HG02885 (cell line): ENCODE results near the gene PTMA.
"Not testable (repeated sequence)": the region's sequence is repeated elsewhere in the genome, so short reads cannot be mapped to it uniquely, and the experiment has no call there.

ENCODE experiments used
- ATAC-seq: cut with Tn5 transposase; IDR thresholded peaks from one replicate; pipeline ENCODE4 v1.9.1; 2021; ENCODE audit warnings: mild to moderate bottlenecking; ENCODE audit not compliant: unreplicated experiment, poor library complexity

The PTMA gene

DNA sequence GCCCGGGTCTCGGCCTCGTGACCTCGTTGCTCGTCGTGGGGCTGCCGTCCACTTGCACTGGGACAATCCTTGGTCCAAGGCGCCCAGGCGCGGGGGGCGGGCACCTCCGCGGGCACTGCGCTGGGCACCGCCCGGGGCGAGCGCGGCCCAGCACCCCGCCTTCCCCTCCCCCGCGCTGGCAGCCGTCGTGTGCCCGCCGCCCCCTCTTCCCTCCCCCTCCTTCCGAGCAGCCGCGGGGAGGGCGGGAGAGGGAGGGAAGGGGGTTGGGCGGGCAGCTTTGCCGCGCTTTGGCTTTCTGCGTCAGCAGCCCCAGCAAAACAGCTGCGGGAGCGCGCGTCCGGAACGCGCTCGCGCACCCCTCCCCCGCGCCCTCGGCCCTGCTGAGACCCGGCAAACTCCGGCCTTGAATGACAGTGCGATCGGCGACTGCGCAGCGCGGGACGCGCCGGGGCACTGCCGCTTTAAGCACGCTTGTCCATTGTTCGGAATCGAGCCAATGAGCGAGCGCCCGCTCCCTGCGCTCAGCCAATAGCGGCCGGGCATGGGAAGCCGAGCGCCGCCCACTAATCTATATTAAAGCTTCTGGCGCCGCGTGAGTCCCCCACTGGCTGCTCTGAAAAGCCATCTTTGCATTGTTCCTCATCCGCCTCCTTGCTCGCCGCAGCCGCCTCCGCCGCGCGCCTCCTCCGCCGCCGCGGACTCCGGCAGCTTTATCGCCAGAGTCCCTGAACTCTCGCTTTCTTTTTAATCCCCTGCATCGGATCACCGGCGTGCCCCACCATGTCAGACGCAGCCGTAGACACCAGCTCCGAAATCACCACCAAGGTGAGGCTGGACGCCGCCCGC lies at the start of gene PTMA:
PTMA (plus strand) TSS at position 599 of the 846 bp plus-strand sequence; CDS start at position 781, 182 bp downstream.
- ATAC-seq = peak; percentile 62

GRCh38 chr2:231660073-231660472 lies 48.3 kb upstream of the PTMA start:
- not testable (repeated sequence) for ATAC-seq

- ATAC-seq = no peak
These were observed 47.5 kb upstream of the PTMA start for GRCh38 chr2:231660860-231661259.

GRCh38 chr2:231661422-231662027 lies 46.8 kb upstream of the PTMA start:
- ATAC-seq = no peak

DNA sequence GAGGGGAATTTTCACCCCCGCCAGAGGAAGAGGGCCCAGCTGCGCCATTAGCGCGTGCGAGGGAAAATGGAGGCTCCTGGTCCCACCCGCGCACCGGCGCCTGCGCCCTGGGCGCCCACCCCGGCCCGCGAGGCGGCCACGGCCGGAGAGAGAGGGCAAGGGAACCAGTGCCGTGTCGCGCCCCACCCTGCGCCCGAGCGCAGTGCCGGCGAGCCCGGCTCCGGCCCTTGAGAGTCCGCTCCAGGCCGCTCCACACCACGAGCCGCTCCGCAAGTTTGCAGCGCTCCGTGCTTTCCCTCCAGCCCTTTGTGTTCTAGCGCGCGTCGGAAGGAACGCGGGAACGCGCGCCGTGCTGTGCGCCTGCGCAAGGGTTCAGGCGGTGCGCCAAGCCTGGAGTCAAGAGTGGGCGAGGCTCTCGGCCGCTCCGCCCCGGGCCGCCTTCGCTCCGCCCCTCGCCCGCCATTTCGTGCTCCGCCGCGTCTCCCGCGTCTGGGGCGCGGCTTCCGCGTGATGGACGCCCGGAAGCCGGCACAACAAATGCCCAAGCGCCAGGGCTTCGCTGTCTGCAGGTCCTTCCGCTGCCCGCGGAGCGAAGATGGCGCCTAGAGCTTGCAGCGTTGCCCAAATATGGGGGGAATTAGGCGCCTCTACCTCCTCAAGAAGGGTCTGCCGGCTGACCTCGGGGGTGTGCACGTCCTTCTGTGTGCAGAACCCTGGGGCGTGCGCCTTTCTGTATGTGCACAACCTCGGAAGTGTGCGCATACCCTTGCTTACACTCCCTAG lies 46.1 kb upstream of the PTMA start:
- ATAC-seq = peak; percentile 73

- ATAC-seq = peak; percentile 2
These were observed 45.4 kb upstream of the PTMA start for GRCh38 chr2:231662811-231663457.

- no peak for ATAC-seq
These were observed 44.7 kb upstream of the PTMA start for GRCh38 chr2:231663458-231664212.

GRCh38 chr2:231664727-231665126 lies 43.6 kb upstream of the PTMA start:
- ATAC-seq = no peak

GRCh38 chr2:231665245-231666170 lies 42.8 kb upstream of the PTMA start:
- ATAC-seq = no peak

DNA sequence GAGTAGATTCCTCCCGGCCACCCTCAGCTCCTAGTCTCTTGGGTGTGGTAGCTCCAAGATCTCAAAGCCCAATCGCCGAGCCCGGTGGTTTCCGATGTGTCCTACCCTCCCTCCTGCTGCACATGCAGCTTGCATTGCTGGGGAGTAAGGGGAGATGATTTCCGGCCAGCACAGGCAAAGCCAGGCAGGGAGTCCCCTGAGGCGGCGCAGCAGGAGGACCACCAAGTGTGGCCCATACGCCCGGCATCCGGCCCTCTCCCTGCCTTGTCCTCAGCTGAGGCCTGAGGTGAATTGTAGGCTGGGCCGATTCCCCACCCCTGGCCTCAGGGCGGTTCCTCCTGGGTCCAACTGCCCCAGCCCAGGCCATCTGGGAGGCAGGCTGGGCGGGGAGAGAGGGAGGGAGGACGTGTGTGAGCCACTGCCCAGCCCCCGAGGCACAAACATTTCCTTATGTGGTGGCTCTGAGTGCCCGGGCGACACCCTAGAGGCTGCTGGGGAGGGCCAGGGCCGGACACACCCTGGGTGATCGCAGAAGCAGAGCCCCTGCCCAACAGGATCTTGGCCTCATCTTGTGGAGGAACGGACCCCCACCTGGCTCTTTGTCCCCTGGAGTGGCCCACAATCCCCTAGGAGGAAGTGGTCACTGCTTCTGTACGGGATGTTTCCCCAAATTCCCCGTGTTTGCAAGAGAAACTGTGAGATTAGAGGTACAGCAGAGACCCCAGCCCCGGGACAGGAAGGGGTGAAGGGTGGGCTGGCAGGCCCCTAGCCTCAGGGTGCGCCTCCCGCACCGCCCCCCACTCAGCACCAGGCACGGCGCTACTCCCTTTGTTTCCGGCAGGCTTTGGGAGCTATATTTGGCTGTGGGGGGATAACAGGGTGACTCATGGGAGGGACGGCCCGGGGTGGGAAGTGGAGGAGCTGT lies 41.9 kb upstream of the PTMA start:
- ATAC-seq = peak; percentile 49

DNA sequence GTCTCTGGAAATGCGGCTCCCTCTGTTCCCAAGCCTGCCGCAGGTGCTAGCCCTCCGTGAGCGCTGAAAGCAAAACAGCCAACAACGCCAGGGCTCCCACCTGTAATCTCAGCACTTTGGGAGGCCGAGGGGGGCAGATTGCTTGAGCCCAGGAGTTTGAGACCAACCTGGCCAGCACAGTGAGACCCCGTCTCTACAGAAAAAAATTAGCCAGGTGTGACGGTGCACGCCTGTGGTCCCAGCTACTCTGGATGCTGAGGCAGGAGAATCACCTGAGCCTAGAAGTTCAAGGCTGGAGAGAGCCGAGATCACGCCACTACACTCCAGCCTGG lies 41.3 kb upstream of the PTMA start:
- no peak for ATAC-seq

DNA sequence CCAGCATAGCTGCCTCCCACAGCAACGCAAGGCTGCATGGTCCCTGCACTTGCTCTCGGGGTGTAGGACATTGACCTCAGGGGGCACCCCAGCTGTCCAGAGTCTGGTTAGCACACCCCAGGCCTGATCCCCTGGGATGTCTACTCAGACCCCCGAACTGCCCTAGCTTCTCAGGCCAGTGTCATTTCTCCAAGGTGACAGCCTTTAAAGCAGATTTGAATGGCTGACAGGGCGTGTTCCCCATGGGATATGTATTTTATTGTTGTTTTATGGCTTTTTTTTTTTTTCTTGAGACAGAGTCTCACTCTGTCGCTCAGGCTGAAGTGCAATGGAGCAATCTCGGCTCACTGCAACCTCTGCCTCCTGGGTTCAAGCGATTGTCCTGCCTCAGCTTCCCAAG lies 40.8 kb upstream of the PTMA start:
- no peak for ATAC-seq

- no peak for ATAC-seq
These were observed 39.3 kb upstream of the PTMA start for GRCh38 chr2:231668981-231669380.

- peak; percentile 51 for ATAC-seq
These were observed 36.9 kb upstream of the PTMA start for GRCh38 chr2:231671270-231672050.

GRCh38 chr2:231672617-231673347 lies 35.5 kb upstream of the PTMA start:
- peak; percentile 50 for ATAC-seq

GRCh38 chr2:231673348-231673770 lies 35.0 kb upstream of the PTMA start:
- no peak for ATAC-seq
